HepG2 (cell line): Measurements from ENCODE around the gene KDM8. TPM values are rescaled to one million over a fixed set of nuclear protein-coding genes. Genes with fewer than 3 reads are reported as not detected.

Experiments
- ATAC-seq: fragments of 200-7000 bp; cut with Tn5 transposase; 3 replicates; pipeline ENCODE4 v1.9.1; 2020; ENCODE audit warnings: mild to moderate bottlenecking, moderate library complexity
- BruUV-seq: library from RNA; stranded (reverse); fragments of 400-500 nt; replicated peaks from 2 replicates; lab custom pipeline; 2021; lab: Mats Ljungman, UMichigan
- CTCF ChIA-PET: fragments of 300-600 bp; formaldehyde crosslinking; extraction: SDS; loops from one replicate; lab custom pipeline; 2021; ENCODE audit warnings: low total read pairs, inconsistent platforms, low intra/inter-chr PET ratio; lab: Yijun Ruan, JAX
- POLR2A ChIA-PET: fragments of 350-600 bp; sonication (Branson Sonifier 250); formaldehyde crosslinking; loops from one replicate; lab custom pipeline; 2020; ENCODE audit warnings: antibody characterized with exemption, inconsistent platforms; lab: Yijun Ruan, JAX
- DNase-seq: peaks from one replicate; pipeline ENCODE4 v3.0.0-alpha.2; 2015; ENCODE audit warnings: low spot score
- FAIRE-seq: peaks from 3 replicates; lab custom pipeline; 2011; peaks lifted over from hg19 to GRCh38; lab: Jason Lieb, UNC
- H2AFZ ChIP-seq: one replicate; pipeline ENCODE4 v1.6.1; 2011; ENCODE audit warnings: low read length, inconsistent platforms
- H3K27ac ChIP-seq: fragments of 300-600 bp; 3 replicates; pipeline ENCODE4 v1.8.0; 2011; ENCODE audit warnings: mixed run types, mild to moderate bottlenecking, mixed read lengths, low read length, inconsistent platforms; ENCODE audit not compliant: insufficient read depth; ENCODE audit errors: extremely low read length
- H3K27me3 ChIP-seq, 2 experiments: fragments of 200-600 bp in 1 of 2; 2 replicates in 1 of 2; 3 replicates in 1 of 2; pipeline versions ENCODE4 v1.6.0 to v1.8.0; 2011; ENCODE audit warnings: low read length in 2 of 2, mild to moderate bottlenecking in 2 of 2, moderate library complexity in 2 of 2, inconsistent platforms in 1 of 2; ENCODE audit not compliant: insufficient read depth in 2 of 2, control insufficient read depth in 1 of 2
- H3K36me3 ChIP-seq, 2 experiments: fragments of 200-600 bp in 1 of 2; replicated peaks in 1 of 2; 2 replicates in 1 of 2; 3 replicates in 1 of 2; pipeline versions ENCODE4 v1.5.1 to v1.8.0; 2011; ENCODE audit warnings: low read length in 2 of 2, inconsistent platforms in 1 of 2; ENCODE audit not compliant: insufficient read depth in 2 of 2, control insufficient read depth in 1 of 2
- H3K4me1 ChIP-seq: 2 replicates; pipeline ENCODE4 v1.5.1; 2012; ENCODE audit warnings: low read length, inconsistent platforms; ENCODE audit not compliant: insufficient read depth
- H3K4me2 ChIP-seq: 2 replicates; pipeline ENCODE4 v1.6.0; 2011; ENCODE audit warnings: low read depth, low read length, inconsistent platforms
- H3K4me3 ChIP-seq, 3 experiments: fragments of 200-600 bp in 1 of 3; sonication (generic), shearing (Covaris generic) in 1 of 3; replicated peaks in 1 of 3; 2 replicates each; pipeline ENCODE4 v1.5.1; 2011 to 2016; ENCODE audit warnings: low read length in 3 of 3, inconsistent platforms in 2 of 3, low read depth in 2 of 3, mild to moderate bottlenecking in 2 of 3, control low read depth in 1 of 3, mixed read lengths in 1 of 3; ENCODE audit not compliant: insufficient read depth in 1 of 3
- H3K79me2 ChIP-seq: one replicate; pipeline ENCODE4 v1.6.1; 2011; ENCODE audit warnings: low read length, inconsistent platforms; ENCODE audit not compliant: insufficient read depth
- H3K9ac ChIP-seq: 2 replicates; pipeline ENCODE4 v1.6.0; 2011; ENCODE audit warnings: mild to moderate bottlenecking, low read depth, low read length, inconsistent platforms; ENCODE audit not compliant: insufficient read depth
- H3K9me3 ChIP-seq: 2 replicates; pipeline ENCODE4 v1.5.1; 2012; ENCODE audit warnings: mild to moderate bottlenecking, low read length
- H4K20me1 ChIP-seq: 2 replicates; pipeline ENCODE4 v1.6.0; 2011; ENCODE audit warnings: inconsistent platforms, mild to moderate bottlenecking, low read length, moderate library complexity; ENCODE audit not compliant: insufficient read depth
- FOSL1 ChIP-seq: sonication (generic); formaldehyde crosslinking; IDR thresholded peaks from 2 replicates; pipeline ENCODE4 v1.9.0; 2021; ENCODE audit warnings: missing genetic modification reagents, borderline replicate concordance
- HNF4A ChIP-seq: sonication (generic); formaldehyde crosslinking; IDR thresholded peaks from 2 replicates; pipeline ENCODE4 v1.4.0; 2020; ENCODE audit warnings: missing genetic modification reagents
- KDM5B ChIP-seq: sonication (generic); formaldehyde crosslinking; IDR thresholded peaks from 2 replicates; pipeline ENCODE4 v1.4.0; 2020; ENCODE audit warnings: missing genetic modification reagents, mild to moderate bottlenecking, borderline replicate concordance
- RFXANK ChIP-seq: IDR thresholded peaks from 2 replicates; pipeline ENCODE4 v1.6.1; 2016
- ZNF30 ChIP-seq: sonication (generic); formaldehyde crosslinking; IDR thresholded peaks from 2 replicates; pipeline ENCODE4 v1.5.0; 2020; ENCODE audit warnings: mild to moderate bottlenecking, missing genetic modification reagents
- ZNF432 ChIP-seq: sonication (generic); formaldehyde crosslinking; IDR thresholded peaks from 2 replicates; pipeline ENCODE4 v1.5.0; 2020; ENCODE audit warnings: missing genetic modification reagents, mild to moderate bottlenecking, borderline replicate concordance
- ZNF782 ChIP-seq: sonication (generic); formaldehyde crosslinking; IDR thresholded peaks from 2 replicates; pipeline ENCODE4 v1.4.0; 2020; ENCODE audit warnings: missing genetic modification reagents, mild to moderate bottlenecking, borderline replicate concordance
- WGBS: methylation state at CpG from one replicate; pipeline ENCODE4 v1.1.6; 2017; ENCODE audit warnings: low lambda C conversion rate; 5-methylcytosine and 5-hydroxymethylcytosine counted together
- in situ Hi-C: cut with HindIII; loops from 2 replicates; pipeline ENCODE4 v1.10.0; 2017; ENCODE audit warnings: low pct_unique_long_range_greater_than_20kb; ENCODE audit not compliant: extremely low pct_ligation_motif_present
- intact Hi-C: fragments of 100-400 bp; cut with micrococcal nuclease; formaldehyde crosslinking; loops from one replicate; pipeline ENCODE4 v1.10.0; 2022; ENCODE audit not compliant: unreplicated experiment
- polyA plus RNA-seq, 8 experiments: library from polyadenylated mRNA; depleted of rRNA in 3 of 8; stranded (reverse) in 7 of 8; unstranded in 1 of 8; fragments of >200 nt; fragmentation: Illumina TruSeq in 4 of 8; extraction: Trizol in 4 of 8; gene quantifications; 2 replicates each; pipeline versions ENCODE4 v1.2.1 to v1.2.3, GENCODE V29; 2011 to 2016; ENCODE audit warnings: low read depth in 4 of 8, missing spikeins in 1 of 8, mixed read lengths in 1 of 8; ENCODE audit not compliant: insufficient read depth in 1 of 8
- total RNA-seq, 5 experiments: library from RNA; depleted of rRNA; stranded (reverse); fragments of >200 nt; fragmentation: Illumina TruSeq; extraction: Trizol; gene quantifications; 2 replicates each; pipeline ENCODE4 v1.2.3, GENCODE V29; 2016; ENCODE audit warnings: low read depth in 1 of 5
- TF ChIP-seq, protein P1 (sequence below): fragments of 450-650 bp; IDR thresholded peaks from 2 replicates; pipeline ENCODE4 v1.6.1; 2017
- TF ChIP-seq, protein P2 (sequence below): IDR thresholded peaks from 2 replicates; pipeline ENCODE4 v1.4.0; 2020; ENCODE audit warnings: mild to moderate bottlenecking, missing genetic modification reagents
- TF ChIP-seq, protein P3 (sequence below): sonication (generic); formaldehyde crosslinking; IDR thresholded peaks from 2 replicates; pipeline ENCODE4 v1.4.0; 2020; ENCODE audit warnings: mild to moderate bottlenecking, missing genetic modification reagents

Gene KDM8
- total and polyA plus RNA-seq, 2 of the 13 experiments (the other 11 are each of a cell fraction or from before 2014, with no cell fraction given) = 3.3 to 8.6 TPM

DNA sequence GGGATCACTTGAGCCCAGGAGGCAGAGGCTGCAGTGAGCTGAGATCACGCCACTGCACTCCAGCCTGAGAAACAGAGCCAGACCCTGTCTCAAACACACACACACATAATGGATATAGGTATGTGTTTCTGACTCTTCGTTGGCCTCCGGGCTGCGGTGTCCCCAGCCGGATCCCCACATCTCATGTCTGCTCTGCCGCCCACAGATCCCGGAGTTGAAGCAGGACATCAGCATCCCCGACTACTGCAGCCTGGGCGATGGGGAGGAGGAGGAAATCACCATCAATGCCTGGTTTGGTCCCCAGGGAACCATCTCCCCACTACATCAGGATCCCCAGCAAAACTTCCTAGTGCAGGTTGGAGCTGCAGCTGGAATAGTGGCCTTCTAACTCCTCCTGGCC lies 15.4 kb downstream of the KDM8 start:
- H3K4me1 ChIP-seq = peaks cover 13% of the 10 kb centered on the region
- in situ Hi-C loops = no loop called here
- POLR2A ChIA-PET = interaction anchor here (1.6 kb wide), 1 partner anchor 15 kb away, joined by 4 read pairs; the partner anchor contains the start of gene KDM8

More for the DNA sequence above, 15.4 kb downstream of the KDM8 start:
- Histone ChIP-seq H3K36me3 (peaks cover 0 to 3% of the 10 kb centered on the region in 2 experiments; a peak in 3 of 5 replicates), H3K9me3 (no peaks in the 10 kb centered on the region), H2AFZ (no peak overlapping the region), H3K27ac (no peak overlapping the region), H4K20me1 (no peaks in the 10 kb centered on the region), H3K9ac (no peak overlapping the region), H3K4me2 (no peak overlapping the region), H3K4me3 (no peak overlapping the region), H3K79me2 (no peaks in the 10 kb centered on the region), H3K27me3 (no peaks in the 10 kb centered on the region)
- no TSS peak for BruUV-seq
- CTCF ChIA-PET = no interaction called here
- intact Hi-C loops = no loop called here
- whole genome bisulfite sequencing = 96% methylated on average over 6 of the region's 9 CpGs
- no peak for DNase-seq
- ATAC-seq = no peak
- TF ChIP-seq, protein P1, sequence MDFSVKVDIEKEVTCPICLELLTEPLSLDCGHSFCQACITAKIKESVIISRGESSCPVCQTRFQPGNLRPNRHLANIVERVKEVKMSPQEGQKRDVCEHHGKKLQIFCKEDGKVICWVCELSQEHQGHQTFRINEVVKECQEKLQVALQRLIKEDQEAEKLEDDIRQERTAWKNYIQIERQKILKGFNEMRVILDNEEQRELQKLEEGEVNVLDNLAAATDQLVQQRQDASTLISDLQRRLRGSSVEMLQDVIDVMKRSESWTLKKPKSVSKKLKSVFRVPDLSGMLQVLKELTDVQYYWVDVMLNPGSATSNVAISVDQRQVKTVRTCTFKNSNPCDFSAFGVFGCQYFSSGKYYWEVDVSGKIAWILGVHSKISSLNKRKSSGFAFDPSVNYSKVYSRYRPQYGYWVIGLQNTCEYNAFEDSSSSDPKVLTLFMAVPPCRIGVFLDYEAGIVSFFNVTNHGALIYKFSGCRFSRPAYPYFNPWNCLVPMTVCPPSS = no peak
- TF ChIP-seq KDM5B (CRISPR knock-in tag) (no peak), RFXANK (CRISPR knock-in tag) (no peak), ZNF30 (CRISPR knock-in tag) (no peak), FOSL1 (CRISPR knock-in tag) (no peak), ZNF432 (CRISPR knock-in tag) (no peak), HNF4A (CRISPR knock-in tag) (no peak), ZNF782 (no peak)
- TF ChIP-seq, protein P2, sequence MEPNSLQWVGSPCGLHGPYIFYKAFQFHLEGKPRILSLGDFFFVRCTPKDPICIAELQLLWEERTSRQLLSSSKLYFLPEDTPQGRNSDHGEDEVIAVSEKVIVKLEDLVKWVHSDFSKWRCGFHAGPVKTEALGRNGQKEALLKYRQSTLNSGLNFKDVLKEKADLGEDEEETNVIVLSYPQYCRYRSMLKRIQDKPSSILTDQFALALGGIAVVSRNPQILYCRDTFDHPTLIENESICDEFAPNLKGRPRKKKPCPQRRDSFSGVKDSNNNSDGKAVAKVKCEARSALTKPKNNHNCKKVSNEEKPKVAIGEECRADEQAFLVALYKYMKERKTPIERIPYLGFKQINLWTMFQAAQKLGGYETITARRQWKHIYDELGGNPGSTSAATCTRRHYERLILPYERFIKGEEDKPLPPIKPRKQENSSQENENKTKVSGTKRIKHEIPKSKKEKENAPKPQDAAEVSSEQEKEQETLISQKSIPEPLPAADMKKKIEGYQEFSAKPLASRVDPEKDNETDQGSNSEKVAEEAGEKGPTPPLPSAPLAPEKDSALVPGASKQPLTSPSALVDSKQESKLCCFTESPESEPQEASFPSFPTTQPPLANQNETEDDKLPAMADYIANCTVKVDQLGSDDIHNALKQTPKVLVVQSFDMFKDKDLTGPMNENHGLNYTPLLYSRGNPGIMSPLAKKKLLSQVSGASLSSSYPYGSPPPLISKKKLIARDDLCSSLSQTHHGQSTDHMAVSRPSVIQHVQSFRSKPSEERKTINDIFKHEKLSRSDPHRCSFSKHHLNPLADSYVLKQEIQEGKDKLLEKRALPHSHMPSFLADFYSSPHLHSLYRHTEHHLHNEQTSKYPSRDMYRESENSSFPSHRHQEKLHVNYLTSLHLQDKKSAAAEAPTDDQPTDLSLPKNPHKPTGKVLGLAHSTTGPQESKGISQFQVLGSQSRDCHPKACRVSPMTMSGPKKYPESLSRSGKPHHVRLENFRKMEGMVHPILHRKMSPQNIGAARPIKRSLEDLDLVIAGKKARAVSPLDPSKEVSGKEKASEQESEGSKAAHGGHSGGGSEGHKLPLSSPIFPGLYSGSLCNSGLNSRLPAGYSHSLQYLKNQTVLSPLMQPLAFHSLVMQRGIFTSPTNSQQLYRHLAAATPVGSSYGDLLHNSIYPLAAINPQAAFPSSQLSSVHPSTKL = no peak
- TF ChIP-seq, protein P3, sequence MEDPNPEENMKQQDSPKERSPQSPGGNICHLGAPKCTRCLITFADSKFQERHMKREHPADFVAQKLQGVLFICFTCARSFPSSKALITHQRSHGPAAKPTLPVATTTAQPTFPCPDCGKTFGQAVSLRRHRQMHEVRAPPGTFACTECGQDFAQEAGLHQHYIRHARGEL (CRISPR knock-in tag) = no peak
- FAIRE-seq = no peak
